Stimulated activated CD4-positive, alpha-beta T cell treated with anti-CD3 and anti-CD28 coated beads, TNF-alpha, amount 100 ng/mL, for 48 hours (primary cell): ENCODE data around the gene MED25.

Experiments used
- DNase-seq, 3 donors: peaks; one replicate each; pipeline ENCODE4 v3.0.0-alpha.2; 2020; ENCODE audit warnings: low read depth in 3 of 3

Gene MED25

GRCh38 chr19:49799271-49799797 lies 18.8 kb upstream of the MED25 start:
- no peak for DNase-seq

DNA sequence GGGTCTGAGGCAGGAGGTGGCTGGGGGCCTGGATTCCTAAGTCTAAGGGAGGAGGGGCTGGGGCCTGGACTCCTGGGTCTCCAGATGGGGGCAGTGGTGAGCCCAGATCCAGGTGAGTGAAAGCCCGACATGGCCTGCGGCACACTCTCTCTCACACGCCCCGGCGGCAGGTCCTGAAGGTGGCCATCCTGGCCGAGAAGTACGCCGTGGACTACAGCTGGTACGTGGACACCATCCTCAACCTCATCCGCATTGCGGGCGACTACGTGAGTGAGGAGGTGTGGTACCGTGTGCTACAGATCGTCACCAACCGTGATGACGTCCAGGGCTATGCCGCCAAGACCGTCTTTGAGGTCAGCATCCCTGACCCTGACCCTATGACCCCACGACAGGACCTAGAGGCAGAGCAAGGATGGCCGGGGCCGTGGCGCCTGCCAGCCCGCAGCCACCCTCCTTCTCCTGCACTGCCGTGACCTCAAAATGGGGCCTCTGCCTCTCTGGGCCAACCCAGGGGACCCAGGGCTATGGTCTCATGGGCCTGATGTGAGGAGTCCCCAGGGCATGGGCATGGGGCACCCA lies 18.2 kb upstream of the MED25 start:
- DNase-seq, result no peak

GRCh38 chr19:49800771-49801170 lies 17.3 kb upstream of the MED25 start:
- no peak for DNase-seq

- no peak for DNase-seq
Observed at GRCh38 chr19:49801401-49801888, 16.6 kb upstream of the MED25 start.

DNA sequence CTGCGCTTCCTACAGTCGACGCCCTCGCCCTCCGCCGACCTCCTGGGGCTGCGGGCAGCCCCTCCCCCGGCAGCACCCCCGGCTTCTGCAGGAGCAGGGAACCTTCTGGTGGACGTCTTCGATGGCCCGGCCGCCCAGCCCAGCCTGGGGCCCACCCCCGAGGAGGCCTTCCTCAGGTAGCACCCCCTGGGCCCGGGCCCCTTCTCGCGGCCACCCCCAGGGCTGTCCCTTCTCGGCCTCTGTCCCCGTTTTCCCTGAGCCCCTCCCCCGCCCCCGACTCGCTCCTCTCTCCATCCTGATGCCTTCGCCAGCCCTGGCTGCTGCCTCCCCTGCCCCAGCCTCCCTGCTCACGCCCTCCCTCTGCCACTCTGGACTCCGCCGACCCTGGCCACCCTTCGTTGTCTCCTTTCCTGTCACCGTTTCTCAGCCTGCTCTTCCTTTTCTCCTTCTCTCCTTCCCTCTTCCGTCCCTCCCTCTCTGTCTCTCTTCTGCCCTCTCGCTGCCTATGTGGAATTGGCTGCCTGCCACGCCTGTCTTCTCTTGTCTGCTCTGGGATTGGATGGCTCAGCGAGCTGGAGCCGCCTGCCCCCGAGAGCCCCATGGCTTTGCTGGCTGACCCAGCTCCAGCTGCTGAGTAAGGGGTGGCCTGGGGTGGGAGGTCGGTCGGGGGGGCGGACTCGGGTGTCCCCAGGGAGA lies 16.0 kb upstream of the MED25 start:
- DNase-seq, result no peak

GRCh38 chr19:49802836-49803528 lies 15.1 kb upstream of the MED25 start:
- DNase-seq, result no peak

- no peak for DNase-seq
Observed at GRCh38 chr19:49803529-49803856, 14.6 kb upstream of the MED25 start.

GRCh38 chr19:49805822-49806619 lies 12.1 kb upstream of the MED25 start:
- DNase-seq, result no peak

GRCh38 chr19:49806620-49806959 lies 11.5 kb upstream of the MED25 start:
- DNase-seq, result no peak

DNA sequence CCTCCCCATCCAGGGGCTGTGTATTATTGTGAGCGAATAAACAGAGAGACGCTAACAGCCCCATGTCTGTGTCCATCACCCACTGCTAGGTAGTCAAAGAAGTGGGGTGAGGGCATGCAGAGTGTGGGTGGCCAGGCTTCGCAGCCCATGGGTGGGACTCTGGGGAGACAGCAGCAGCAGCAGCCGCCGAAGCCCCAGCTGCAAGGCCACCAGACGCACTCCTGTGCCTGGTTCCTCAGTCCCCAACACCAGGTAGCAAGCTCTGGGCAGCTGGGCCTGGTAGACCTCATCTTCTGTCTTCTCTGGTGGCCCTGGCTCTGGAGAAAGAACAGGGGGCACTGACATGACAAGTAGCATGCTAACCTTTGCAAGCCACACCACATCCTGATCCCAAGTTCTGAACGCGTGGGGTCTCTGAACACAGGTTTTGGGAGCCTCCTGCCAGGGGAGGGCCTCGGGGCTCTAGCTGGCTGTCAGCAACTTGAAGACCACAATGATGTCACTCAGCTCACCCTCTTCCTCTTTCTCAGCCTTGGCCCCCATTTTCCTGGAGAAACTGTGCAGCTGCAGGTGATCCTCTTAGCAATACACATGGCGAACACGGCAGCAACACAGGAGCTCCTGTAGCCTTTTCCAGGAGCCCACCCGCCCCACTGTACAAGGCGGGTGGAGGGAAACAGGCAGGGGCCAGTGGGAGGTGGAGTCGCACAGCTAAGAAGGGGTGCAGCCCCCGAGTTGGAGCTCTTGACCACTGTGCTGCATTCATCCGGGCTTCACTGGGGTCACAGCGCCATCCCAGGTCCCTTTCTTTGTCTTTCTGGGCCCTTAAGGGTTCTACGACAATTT lies 10.8 kb upstream of the MED25 start:
- DNase-seq, result no peak

GRCh38 chr19:49807904-49808675 lies 10.0 kb upstream of the MED25 start:
- DNase-seq, result no peak

- DNase-seq, result peak; percentile 72 to 94 (median 73)
Observed at GRCh38 chr19:49808711-49809159, 9.4 kb upstream of the MED25 start.

- peak in 1 of 3 donors; percentile 31 for DNase-seq
Observed at GRCh38 chr19:49809160-49809940, 8.7 kb upstream of the MED25 start.

- no peak for DNase-seq
Observed at GRCh38 chr19:49809941-49810389, 8.1 kb upstream of the MED25 start.

- DNase-seq, result no peak
Observed at GRCh38 chr19:49811328-49811727, 6.8 kb upstream of the MED25 start.

DNA sequence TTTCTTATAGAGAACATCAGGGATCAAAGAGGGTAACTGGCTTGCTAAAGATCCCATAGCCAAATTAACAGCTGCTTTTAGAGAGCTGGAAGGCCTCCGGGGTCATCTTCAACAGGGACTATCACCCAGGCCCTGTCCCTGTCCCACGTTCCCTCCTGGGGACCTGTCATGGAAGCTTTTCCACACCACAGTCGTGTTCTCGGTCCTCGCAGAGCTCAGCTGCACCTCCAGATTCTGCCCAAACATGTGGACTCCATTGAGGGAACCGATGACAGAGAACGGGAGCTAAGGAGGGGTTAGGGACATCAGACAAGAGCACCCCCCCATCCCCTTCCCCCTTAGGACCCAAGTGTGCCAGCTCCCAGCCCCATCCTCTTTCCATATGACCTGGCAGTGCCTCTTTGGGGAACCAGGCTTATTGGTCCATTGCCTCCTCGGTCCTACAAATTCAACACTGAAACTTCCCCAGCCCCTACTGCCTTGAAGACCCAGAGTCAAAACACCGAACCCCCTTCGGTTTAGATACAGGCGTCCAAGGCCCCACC lies 5.6 kb upstream of the MED25 start:
- DNase-seq, result no peak

- peak; percentile 85 to 88 (median 85) for DNase-seq
Observed at GRCh38 chr19:49812997-49813861, 4.9 kb upstream of the MED25 start, which contains the start of gene FUZ. Gene FUZ, minus strand, starts transcription at chr19:49813292. Its CDS starts 186 bp downstream, at chr19:49813106.

DNA sequence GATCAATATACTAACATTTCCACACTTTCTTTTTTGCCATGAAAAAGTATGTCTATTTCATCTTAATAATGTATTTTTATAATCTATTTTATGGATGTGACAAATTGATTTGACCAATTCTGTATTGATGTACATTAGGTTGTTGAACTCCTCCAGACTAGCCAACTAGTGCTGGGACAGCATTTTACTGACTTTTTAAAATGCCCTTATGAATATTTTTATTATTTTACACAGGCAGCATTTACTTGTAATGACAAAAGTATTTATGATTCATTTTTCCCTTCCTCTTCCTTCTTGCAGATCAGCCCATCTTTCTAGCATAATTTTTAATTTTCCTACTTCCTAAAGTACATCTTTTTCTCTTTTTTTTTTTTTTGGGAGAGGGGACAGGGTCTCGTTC lies 4.1 kb upstream of the MED25 start:
- no peak for DNase-seq
